Left renal pelvis (tissue), 4 donors: ENCODE results near the gene IRAG1. TPM values are rescaled to one million over a fixed set of nuclear protein-coding genes. Genes with fewer than 3 reads are reported as not detected.
"Not testable (repeated sequence)": the region's sequence is repeated elsewhere in the genome, so short reads cannot be mapped to it uniquely, and the experiment has no call there.

Experiments
- DNase-seq, 4 donors: peaks; one replicate each; pipeline ENCODE4 v3.0.0-alpha.2; 2013; ENCODE audit warnings: low read depth in 4 of 4, low spot score in 3 of 4
- polyA plus RNA-seq, 4 donors: library from polyadenylated mRNA; unstranded; fragments of 120-200 nt; gene quantifications; one replicate each; pipeline ENCODE4 v1.2.1, GENCODE V29; 2013; ENCODE audit not compliant: insufficient read length in 4 of 4

IRAG1 gene
- polyA plus RNA-seq, 4 donors, result 7.9 to 11.9 (median 10.7) TPM

GRCh38 chr11:10708131-10708530 lies 14.6 kb upstream of the IRAG1 start:
- DNase-seq, result no peak

- no peak for DNase-seq
Measured at GRCh38 chr11:10701982-10702381, 8.4 kb upstream of the IRAG1 start.

DNA sequence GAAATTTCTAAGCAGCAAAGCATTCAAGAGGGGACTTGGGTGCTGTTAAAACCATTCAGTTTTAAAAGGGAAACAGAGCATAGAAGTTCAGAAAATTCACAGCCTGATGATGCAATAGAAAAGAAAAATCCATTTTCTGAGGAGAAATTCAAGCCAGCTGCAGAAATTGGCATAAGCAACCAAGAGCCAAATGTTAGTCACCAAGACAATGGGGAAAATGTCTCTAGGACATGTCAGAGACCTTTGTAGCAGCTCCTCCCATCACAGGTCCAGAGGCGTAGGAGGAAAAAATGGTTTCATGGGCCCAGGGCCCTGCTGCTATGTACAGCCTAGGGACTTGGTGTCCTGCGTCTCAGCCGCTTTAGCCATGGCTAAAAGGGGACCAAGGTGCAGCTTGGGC lies 5.5 kb upstream of the IRAG1 start:
- no peak for DNase-seq

DNA sequence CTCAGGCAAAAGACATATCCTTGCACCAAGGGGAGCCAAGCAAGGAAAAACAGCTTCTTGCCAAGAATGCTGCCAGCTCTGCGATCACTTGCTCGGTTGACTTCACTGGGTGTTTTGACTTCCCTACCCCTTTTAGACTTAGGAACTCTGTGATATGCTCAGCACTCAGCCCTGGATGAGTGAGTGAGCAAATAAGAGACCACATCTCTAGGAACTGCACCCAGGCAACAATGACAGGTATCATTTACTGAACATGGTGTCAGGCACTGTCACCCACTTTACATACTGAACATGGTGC lies 3.7 kb upstream of the IRAG1 start:
- no peak for DNase-seq

DNA sequence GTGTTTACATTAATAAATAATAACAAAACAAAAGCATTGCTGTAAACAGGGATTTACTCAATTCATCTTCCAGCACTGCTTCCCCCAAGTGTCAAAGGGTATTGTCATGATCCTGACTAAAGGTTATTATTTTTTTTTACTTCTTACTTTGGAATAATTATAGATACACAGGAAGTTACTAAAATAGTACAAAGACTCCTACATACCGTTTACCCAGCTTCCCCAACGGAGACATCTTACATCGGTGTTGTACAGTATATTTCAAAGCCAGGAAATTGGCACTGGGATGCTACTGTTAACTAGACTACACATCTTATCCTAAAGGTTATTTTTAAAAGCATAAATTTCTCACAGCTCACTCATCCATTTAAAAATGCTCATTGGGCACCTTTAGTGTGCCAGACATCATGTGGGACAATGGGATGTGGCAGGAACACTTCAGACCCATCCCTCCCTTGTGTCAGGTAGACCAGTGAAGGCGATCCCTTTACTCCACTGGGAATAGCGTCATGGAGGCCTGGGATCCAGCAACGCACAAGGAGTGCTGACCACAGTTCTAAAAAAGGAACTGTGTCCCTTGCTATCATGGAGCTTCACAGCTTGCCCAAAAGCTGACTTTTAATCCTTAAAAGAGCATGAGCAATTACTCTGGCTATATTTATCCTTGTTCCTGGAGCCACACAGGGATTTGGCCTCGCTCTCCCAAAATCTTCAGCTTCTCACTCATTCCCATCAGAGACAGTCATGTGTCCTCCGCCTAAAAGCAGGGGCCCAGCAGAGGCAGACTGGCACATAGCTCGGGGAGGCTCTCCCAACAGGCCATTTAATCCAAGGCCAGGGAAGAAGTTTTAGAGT lies 3.1 kb upstream of the IRAG1 start:
- no peak for DNase-seq

DNA sequence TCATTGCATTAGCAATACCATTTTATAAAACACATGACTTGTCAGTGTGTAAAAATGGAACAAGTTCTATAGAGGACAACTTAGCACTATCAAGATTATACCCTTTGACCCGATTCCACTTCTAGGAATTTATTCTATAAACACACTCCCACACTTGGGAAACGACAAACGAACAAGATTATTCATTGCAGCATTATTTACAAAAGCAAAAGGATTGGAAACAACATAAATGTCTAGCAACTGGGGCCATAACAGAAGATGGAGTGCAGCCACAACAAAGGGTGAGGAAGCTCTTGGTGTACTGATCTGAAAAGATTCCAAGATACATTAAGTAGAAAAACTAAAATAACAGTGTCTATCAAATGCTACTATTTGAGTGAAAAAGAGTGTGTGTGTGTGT lies 2.3 kb upstream of the IRAG1 start:
- DNase-seq, result peak in 2 of 4 donors; percentile 33 to 39

- no peak for DNase-seq
Measured at GRCh38 chr11:10694486-10695239, 1.1 kb upstream of the IRAG1 start.

DNA sequence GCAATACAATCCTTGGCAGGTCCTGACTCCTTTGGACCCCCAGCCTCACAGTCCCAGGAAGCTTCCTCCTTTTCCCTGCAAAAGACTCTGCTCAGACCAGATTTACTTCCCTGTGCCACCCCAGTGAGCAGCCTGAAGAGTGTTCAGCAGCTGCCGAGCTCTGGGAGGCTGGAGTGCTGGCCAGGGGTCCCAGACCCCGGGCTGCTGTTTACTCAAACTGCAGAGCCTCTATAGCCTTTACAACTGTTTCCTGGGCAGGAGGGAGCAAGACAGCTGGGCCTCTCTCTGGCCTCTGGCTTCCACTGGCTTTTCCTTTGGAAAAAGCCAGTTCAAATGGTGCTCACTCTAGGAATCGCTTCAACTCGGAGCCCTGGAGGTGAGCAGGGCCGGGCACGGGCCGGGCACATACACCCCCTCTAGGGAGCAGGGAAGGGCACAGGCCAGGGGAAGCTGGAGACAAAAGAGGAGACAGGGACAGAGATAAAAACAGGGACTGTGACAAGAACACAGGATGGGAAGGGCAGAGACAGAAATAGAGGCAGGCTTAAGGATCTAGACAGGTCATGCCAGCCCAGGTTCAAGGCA lies 932 bp downstream of the IRAG1 start:
- DNase-seq, result no peak

- no peak for DNase-seq
Measured at GRCh38 chr11:10688401-10688800, 5.2 kb downstream of the IRAG1 start.

DNA sequence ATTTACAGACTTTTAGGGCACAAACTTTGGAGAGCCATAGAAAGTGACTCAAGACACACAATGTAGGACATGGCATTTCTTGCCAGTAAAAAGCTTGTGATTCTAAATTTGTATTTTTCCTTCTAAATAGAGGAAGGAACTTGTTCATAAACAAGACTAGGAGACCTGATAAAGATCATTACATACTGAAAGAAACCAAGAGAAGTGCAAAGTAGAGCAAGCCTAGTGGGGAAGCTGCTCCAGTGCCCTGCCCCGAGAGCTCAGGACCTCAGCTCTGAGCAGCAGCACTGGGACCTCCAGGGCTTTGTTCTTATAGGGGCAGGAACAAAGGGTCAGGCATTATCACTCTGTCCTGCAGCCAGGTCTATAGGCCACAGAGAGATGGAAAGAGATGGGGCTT lies 7.2 kb downstream of the IRAG1 start:
- no peak for DNase-seq

GRCh38 chr11:10683429-10683828 lies 10.1 kb downstream of the IRAG1 start:
- no peak for DNase-seq

- DNase-seq, result no peak
Measured at GRCh38 chr11:10680956-10681487, 12.5 kb downstream of the IRAG1 start.

DNA sequence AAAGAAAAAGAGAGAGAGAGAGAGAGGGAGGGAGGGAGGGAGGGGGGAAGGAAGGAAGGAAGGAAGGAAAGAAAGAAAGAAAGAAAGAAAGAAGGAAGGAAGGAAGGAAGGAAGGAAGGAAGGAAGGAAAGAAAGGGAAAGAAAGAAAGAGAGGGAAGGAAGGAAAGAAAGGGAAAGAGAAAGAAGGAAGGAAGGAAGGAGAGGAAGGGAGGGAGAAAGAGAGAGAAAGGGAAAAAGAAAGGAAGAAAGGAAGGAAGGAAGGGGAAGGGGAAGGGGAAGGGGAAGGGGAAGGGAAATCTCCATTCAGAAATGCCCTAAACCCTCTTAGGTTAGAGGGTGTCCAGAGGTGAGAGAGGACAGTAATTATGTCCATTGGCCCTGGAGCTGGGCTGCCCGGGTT lies 13.3 kb downstream of the IRAG1 start:
- not testable (repeated sequence) for DNase-seq

DNA sequence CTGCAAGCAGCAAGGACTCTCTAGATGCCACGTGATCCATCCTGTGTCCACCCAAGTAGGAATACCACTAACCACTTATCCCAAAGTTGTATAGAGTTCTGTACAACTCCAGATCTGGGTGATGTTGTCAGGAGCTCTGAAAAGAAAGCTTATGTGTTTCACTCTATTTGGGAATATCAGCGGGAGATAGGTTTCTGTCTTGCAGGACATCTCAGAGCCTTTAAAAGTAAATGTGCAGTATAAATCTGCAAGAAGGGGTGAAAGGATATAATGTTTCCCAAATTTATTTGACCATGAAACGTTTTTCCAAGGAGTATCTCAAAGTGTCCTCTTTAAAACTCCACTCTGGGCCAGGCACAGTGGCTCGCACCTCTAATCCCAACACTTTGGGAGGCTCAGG lies 13.9 kb downstream of the IRAG1 start:
- no peak for DNase-seq

DNA sequence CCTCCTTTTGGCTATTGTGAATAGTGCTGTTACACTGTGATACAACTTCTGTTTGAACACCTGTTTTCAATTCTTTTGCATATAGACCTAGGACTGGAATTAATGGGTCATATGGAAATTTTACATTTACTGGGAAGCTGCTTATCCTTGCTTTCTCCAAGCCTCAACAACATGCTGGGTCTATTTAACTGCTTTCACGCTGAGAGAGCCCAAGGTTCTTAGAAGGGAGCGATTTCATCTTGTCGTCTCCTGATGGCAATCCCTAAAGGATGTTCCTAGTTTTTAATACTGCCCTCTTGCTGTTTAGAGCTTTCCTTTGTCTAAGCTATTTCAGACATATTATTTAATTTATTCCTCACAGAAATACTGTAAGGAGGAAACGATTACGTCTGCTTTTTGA lies 15.5 kb downstream of the IRAG1 start:
- DNase-seq, result no peak

DNA sequence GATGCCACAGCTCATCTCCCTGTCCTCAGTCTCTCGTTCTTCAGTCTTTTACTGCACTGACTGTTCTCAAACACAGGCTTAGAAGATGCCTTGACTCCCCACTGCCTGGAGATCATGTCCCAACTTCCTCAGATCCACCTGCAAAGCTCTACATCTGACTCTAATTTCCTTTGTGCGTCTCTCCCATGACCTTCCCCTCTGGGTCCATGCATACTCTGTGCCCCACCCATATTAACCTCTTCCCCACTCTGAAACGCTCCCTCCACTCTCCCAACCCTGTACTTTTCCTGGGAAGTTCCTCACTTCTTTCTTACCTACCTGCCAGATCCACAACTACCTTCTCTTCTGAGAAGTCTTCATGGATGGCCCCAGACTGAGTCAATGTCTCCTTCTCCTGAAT lies 16.6 kb downstream of the IRAG1 start:
- DNase-seq, result no peak

GRCh38 chr11:10674911-10675440 lies 18.6 kb downstream of the IRAG1 start:
- no peak for DNase-seq

- DNase-seq, result no peak
Measured at GRCh38 chr11:10674440-10674855, 19.1 kb downstream of the IRAG1 start.

- DNase-seq, result no peak
Measured at GRCh38 chr11:10673501-10674062, 20.0 kb downstream of the IRAG1 start.

GRCh38 chr11:10670099-10670498 lies 23.5 kb downstream of the IRAG1 start:
- no peak for DNase-seq
